ENCODE results near the gene KCTD20. TPM values are rescaled to one million over a fixed set of nuclear protein-coding genes. Genes with fewer than 3 reads are reported as not detected.

The KCTD20 gene
- total RNA-seq, 2 experiments from 2014 or later = 73.6 to 84.6 TPM

DNA sequence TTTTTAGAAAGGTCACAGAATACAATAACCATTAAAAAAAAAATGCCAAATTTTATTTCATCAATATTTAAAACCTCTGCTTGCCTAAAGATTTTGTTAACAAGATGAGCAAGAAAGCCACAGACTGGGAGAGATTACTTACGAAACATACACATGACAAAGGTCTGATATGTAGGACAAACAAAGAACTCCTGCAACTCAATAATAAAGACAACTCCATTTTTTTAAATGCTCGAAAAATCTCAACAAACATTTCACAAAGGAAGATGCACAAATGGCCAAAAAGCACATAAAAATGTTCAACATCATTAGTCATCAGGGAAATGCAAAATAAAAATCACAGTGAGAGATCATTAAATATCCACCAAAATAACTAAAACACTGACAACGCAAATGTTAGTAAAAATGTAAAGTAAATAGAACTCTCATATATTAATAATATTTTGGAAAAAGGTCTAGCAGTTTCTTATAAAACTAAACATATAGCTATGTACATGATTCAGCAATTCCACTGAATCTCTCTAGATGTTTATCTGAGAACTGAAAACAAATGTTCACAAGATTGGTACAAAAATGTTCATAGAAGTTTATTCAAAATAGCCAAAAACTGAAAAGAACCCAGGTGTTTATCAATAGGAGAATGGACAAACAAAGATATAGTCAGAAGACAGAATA lies 94.2 kb downstream of the KCTD20 start:
- Histone ChIP-seq H3K79me2 (ENCODE audit: insufficient read depth, low read depth, low read length) (peaks cover 56% of the 10 kb centered on the region; the same call in 1 of the 2 replicates), H3K9me3 (ENCODE audit: low read length) (no peaks in the 10 kb centered on the region), H2AFZ (ENCODE audit: low read length) (no peak overlapping the region), H3K4me1 (ENCODE audit: insufficient read depth, low read length, poor library complexity, severe bottlenecking) (peaks cover 6% of the 10 kb centered on the region), H3K4me3 (ENCODE audit: low read depth, low read length, poor library complexity, severe bottlenecking) (no peak overlapping the region), H3K9me2 (ENCODE audit: insufficient read depth, low read length) (no peaks in the 10 kb centered on the region), H3K36me3 (ENCODE audit: insufficient read depth, low read length) (peaks cover 98% of the 10 kb centered on the region), H3K27ac (ENCODE audit: low read depth, low read length, poor library complexity, severe bottlenecking) (no peak overlapping the region), H4K20me1 (ENCODE audit: insufficient read depth, low read length) (no peaks in the 10 kb centered on the region), H3K4me2 (ENCODE audit: low read length) (no peak overlapping the region)
- DNase-seq (ENCODE audit: low spot score) = no peak
- TF ChIP-seq, protein P1, sequence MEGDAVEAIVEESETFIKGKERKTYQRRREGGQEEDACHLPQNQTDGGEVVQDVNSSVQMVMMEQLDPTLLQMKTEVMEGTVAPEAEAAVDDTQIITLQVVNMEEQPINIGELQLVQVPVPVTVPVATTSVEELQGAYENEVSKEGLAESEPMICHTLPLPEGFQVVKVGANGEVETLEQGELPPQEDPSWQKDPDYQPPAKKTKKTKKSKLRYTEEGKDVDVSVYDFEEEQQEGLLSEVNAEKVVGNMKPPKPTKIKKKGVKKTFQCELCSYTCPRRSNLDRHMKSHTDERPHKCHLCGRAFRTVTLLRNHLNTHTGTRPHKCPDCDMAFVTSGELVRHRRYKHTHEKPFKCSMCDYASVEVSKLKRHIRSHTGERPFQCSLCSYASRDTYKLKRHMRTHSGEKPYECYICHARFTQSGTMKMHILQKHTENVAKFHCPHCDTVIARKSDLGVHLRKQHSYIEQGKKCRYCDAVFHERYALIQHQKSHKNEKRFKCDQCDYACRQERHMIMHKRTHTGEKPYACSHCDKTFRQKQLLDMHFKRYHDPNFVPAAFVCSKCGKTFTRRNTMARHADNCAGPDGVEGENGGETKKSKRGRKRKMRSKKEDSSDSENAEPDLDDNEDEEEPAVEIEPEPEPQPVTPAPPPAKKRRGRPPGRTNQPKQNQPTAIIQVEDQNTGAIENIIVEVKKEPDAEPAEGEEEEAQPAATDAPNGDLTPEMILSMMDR (conservative IDR thresholded peaks at IDR 0.05; ENCODE audit: low read length) = no peak
- TF ChIP-seq EZH2phosphoT487 (IDR thresholded peaks at IDR 0.05; ENCODE audit: borderline replicate concordance, low read depth, low read length) = no peak
- ChIA-PET POLR2A (interaction anchor here (1.1 kb wide), 1 partner anchor 16 kb away, joined by 3 read pairs; no protein-coding TSS in a partner anchor), CTCF (ENCODE audit: unreplicated experiment) (no interaction called here)
- intact Hi-C loops (cut with micrococcal nuclease; ENCODE audit: unreplicated experiment) = no loop called here
- no TSS peak for BruUV-seq (replicated peaks)

DNA sequence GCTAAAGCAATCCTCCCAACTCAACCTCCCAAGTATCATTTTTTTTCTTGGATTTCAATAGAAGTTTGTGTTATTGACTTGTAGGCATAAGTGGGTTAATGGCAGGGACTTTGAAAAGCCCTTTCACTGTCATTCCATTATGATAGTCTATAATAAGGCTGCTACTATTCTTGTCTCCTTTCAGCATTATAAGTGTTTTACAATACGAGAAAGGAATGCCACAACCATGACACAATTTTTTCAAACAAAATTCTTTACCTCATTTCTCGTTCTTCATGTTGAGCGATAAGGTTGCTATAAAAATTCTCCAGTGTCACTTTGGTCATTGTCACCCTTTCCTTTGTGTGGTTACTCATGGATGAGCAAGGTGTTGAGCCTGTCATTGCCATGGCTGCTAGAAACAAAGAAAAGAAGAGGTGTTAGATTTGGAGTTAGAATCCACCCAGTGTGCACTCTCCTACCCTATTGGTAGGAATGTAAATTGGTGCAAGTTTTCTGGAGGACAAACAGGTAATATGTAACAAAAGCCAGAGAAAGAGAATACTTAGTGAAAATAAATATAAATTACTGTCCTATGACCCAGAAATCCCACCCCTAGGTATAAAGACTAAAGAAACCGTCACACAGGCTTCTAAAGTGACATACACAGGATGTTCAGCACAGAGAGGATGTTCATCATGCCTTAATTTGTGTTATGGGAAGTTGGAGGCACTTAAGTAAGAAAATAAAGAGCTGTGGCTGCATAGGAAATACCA lies 97.2 kb downstream of the KCTD20 start:
- POLR2A ChIA-PET = interaction anchor here (0.6 to 1.2 kb wide), 5 partner anchors 8 to 58 kb away, joined by 3 to 6 read pairs (median 3); no protein-coding TSS in a partner anchor
- CTCF ChIA-PET (ENCODE audit: unreplicated experiment) = no interaction called here
- no peaks in the 10 kb centered on the region for H3K9me2 ChIP-seq (ENCODE audit: insufficient read depth, low read length)
- peaks cover 58% of the 10 kb centered on the region for H3K79me2 ChIP-seq (ENCODE audit: insufficient read depth, low read depth, low read length)
- H4K20me1 ChIP-seq (ENCODE audit: insufficient read depth, low read length) = no peaks in the 10 kb centered on the region; the same call in 1 of the 2 replicates
- H3K4me1 ChIP-seq (ENCODE audit: insufficient read depth, low read length, poor library complexity, severe bottlenecking) = peaks cover 18% of the 10 kb centered on the region
- no peak overlapping the region for H3K4me2 ChIP-seq (ENCODE audit: low read length)
- no peak overlapping the region for H3K4me3 ChIP-seq (ENCODE audit: low read depth, low read length, poor library complexity, severe bottlenecking)
- TF ChIP-seq, protein P1 (conservative IDR thresholded peaks at IDR 0.05; ENCODE audit: low read length) = no peak
- TF ChIP-seq EZH2phosphoT487 (IDR thresholded peaks at IDR 0.05; ENCODE audit: borderline replicate concordance, low read depth, low read length) = no peak
- no TSS peak for BruUV-seq (replicated peaks)
- DNase-seq (ENCODE audit: low spot score) = no peak
- intact Hi-C loops (cut with micrococcal nuclease; ENCODE audit: unreplicated experiment) = no loop called here
- H3K9me3 ChIP-seq (ENCODE audit: low read length) = no peaks in the 10 kb centered on the region
- H2AFZ ChIP-seq (ENCODE audit: low read length) = no peak overlapping the region
- H3K36me3 ChIP-seq (ENCODE audit: insufficient read depth, low read length) = peaks cover 90% of the 10 kb centered on the region
- no peak overlapping the region for H3K27ac ChIP-seq (ENCODE audit: low read depth, low read length, poor library complexity, severe bottlenecking)

Small RNA genes within 50 kb of the gene (small RNA-seq; reads per million reads assigned to genes)
- gene RN7SL502P = not detected

Other genes with a start within 250 kb of the KCTD20 start
- 3.9 and 10.4 TPM in 2 replicates for gene BRPF3, start 246.3 kb upstream of the KCTD20 start, total RNA-seq (2014; rRNA removed; shearing (Covaris generic))
- 11.0 and 12.0 TPM in 2 replicates for gene BRPF3, start 246.3 kb upstream of the KCTD20 start, total RNA-seq (2022)
- not detected in 2 replicates for gene PNPLA1, start 172.9 kb upstream of the KCTD20 start, total RNA-seq (2014; rRNA removed; shearing (Covaris generic))
- gene PNPLA1, start 172.9 kb upstream of the KCTD20 start, total RNA-seq (2022) = not detected in 2 replicates
- gene BNIP5, start 106.1 kb upstream of the KCTD20 start, total RNA-seq (2014; rRNA removed; shearing (Covaris generic)) = not detected in 2 replicates
- gene BNIP5, start 106.1 kb upstream of the KCTD20 start, total RNA-seq (2022) = not detected in 2 replicates
- not detected in 2 replicates for gene ETV7, start 55.3 kb upstream of the KCTD20 start, total RNA-seq (2014; rRNA removed; shearing (Covaris generic))
- gene ETV7, start 55.3 kb upstream of the KCTD20 start, total RNA-seq (2022) = not detected in 2 replicates
- gene PXT1, start 146 bp upstream of the KCTD20 start, total RNA-seq (2014; rRNA removed; shearing (Covaris generic)) = 0.15 TPM in 1 of 2 replicates, not detected in the other
- 0.25 and 0.41 TPM in 2 replicates for gene PXT1, start 146 bp upstream of the KCTD20 start, total RNA-seq (2022)
- gene STK38, start 104.5 kb downstream of the KCTD20 start, total RNA-seq (2014; rRNA removed; shearing (Covaris generic)) = 22.4 and 29.4 TPM in 2 replicates
- 42.5 and 46.5 TPM in 2 replicates for gene STK38, start 104.5 kb downstream of the KCTD20 start, total RNA-seq (2022)
- gene SRSF3, start 151.4 kb downstream of the KCTD20 start, total RNA-seq (2014; rRNA removed; shearing (Covaris generic)) = 316 and 557 TPM in 2 replicates
- gene SRSF3, start 151.4 kb downstream of the KCTD20 start, total RNA-seq (2022) = 498 and 539 TPM in 2 replicates
- 0.13 and 0.41 TPM in 2 replicates for gene CDKN1A, start 235.7 kb downstream of the KCTD20 start, total RNA-seq (2014; rRNA removed; shearing (Covaris generic))
- 1.2 and 1.3 TPM in 2 replicates for gene CDKN1A, start 235.7 kb downstream of the KCTD20 start, total RNA-seq (2022)

All from OCI-LY7 (cell line).